ENCODE results near the gene PCDHA11.

DNA sequence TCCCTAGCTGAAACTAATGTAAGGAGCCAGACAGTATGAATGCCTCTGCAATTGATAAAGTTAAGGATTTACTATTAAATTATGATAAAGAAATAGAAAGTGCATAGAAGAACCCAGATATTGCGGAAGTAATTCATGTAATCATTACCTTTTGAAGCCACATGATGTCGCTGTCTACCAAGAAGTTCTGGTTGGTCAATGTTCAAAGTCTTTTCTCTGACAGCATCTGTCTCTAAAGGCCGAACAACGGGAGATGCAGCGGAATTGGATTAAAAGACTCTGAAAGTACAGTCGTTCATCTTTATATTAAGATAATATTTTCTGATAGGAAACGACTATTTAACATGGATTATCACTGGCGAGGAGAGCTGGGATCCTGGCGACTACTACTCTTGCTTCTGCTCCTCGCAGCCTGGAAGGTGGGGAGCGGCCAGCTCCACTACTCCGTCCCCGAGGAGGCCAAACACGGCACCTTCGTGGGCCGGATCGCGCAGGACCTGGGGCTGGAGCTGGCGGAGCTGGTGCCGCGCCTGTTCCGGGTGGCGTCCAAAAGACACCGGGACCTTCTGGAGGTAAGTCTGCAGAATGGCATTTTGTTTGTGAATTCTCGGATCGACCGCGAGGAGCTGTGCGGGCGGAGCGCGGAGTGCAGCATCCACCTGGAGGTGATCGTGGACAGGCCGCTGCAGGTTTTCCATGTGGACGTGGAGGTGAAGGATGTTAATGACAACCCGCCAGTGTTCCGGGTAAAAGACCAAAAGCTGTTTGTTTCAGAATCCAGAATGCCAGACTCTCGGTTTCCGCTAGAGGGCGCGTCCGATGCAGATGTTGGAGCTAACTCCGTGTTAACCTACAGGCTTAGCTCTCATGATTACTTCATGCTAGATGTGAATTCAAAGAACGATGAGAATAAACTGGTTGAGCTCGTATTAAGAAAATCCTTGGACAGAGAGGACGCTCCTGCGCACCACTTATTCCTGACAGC is 27.5 kb upstream of the PCDHA11 start, which contains the start of gene PCDHA8:
- TF ChIP-seq ESRRA (CRISPR knock-in tag; IDR thresholded peaks at IDR 0.05; ENCODE audit: low read depth): no peak
- TF ChIP-seq ZNF138 (CRISPR knock-in tag; IDR thresholded peaks at IDR 0.05; ENCODE audit: low read depth): no peak
- no peak for TF ChIP-seq RFX1 (IDR thresholded peaks at IDR 0.05)
- TF ChIP-seq ZNF768 (CRISPR knock-in tag; IDR thresholded peaks at IDR 0.05): no peak
- TF ChIP-seq, protein P1, sequence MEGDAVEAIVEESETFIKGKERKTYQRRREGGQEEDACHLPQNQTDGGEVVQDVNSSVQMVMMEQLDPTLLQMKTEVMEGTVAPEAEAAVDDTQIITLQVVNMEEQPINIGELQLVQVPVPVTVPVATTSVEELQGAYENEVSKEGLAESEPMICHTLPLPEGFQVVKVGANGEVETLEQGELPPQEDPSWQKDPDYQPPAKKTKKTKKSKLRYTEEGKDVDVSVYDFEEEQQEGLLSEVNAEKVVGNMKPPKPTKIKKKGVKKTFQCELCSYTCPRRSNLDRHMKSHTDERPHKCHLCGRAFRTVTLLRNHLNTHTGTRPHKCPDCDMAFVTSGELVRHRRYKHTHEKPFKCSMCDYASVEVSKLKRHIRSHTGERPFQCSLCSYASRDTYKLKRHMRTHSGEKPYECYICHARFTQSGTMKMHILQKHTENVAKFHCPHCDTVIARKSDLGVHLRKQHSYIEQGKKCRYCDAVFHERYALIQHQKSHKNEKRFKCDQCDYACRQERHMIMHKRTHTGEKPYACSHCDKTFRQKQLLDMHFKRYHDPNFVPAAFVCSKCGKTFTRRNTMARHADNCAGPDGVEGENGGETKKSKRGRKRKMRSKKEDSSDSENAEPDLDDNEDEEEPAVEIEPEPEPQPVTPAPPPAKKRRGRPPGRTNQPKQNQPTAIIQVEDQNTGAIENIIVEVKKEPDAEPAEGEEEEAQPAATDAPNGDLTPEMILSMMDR (CRISPR knock-in tag; IDR thresholded peaks at IDR 0.05): peak; percentile 65
- no peak for TF ChIP-seq SMAD3 (CRISPR knock-in tag; IDR thresholded peaks at IDR 0.05)
- TF ChIP-seq JUN (CRISPR knock-in tag; IDR thresholded peaks at IDR 0.05): no peak
- no peak for TF ChIP-seq TBX2 (CRISPR knock-in tag; IDR thresholded peaks at IDR 0.05; ENCODE audit: borderline replicate concordance)
- TF ChIP-seq NFIC (IDR thresholded peaks at IDR 0.05; ENCODE audit: low read length): no peak

All from HepG2 (cell line).